Amniotic epithelial cell (primary cell): ENCODE results near the gene TRAPPC3L.
A peak's percentile ranks its signal among the peaks of the same experiment; 100 is the strongest.

Source experiments
- DNase-seq: peaks from one replicate; pipeline ENCODE4 v3.0.0-alpha.2; 2010; ENCODE audit warnings: low read depth

TRAPPC3L gene

GRCh38 chr6:116557893-116558292 lies 12.4 kb upstream of the TRAPPC3L start:
- peak; percentile 96 for DNase-seq

DNA sequence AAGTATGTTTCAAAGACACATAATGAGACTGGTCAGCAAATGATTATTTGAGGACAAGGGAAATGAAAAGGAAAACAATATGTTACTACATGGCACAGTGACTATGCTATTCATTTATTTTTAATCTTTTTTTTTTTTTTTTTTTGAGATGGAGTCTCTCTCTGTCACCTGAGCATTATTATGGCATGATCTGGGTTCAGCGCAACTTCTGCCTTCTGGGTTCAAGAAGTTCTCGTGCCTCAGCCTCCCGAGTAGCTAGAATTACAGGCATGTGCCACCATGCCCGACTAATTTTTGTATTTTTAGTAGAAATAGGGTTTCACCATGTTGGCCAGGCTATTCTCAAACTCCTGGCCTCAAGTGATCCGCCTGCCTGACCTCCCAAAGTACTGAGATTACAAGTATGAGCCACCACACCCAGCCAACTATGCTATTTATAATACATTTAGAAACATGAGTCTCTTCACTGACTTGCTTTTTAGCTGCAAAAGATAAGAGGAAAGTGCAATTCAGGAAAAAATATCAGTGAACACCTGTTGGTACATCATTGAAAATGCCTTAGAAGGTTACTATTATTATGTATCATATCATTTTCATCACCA lies 11.4 kb upstream of the TRAPPC3L start:
- no peak for DNase-seq

- DNase-seq, result peak; percentile 69
Observed at GRCh38 chr6:116556065-116556464, 10.6 kb upstream of the TRAPPC3L start.

DNA sequence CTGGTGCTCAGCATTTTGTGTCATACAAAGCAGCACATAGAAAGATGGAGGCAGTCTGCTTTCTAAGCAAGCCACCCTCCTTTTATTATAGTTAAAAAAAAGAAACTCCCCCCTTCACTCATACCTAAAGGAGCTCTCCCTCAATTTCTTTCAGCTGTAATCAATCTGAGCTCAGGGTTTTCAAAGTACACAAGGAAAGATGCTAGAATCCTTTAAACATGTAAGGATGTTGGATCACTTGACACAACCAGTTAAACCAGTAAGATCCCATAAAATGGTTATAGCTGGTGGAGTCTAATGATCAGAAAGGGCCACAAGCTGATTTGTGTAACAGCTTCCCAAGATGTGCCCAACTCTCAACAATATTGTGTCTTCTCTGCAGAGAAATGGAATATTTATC lies 8.0 kb upstream of the TRAPPC3L start, which contains the start of gene CALHM4:
TSS of gene CALHM4 (plus strand) at position 301 of the 400 bp plus-strand sequence. CDS start at position 344, 43 bp downstream.
- DNase-seq, result no peak

GRCh38 chr6:116550796-116551195 lies 5.3 kb upstream of the TRAPPC3L start:
- DNase-seq, result no peak

- DNase-seq, result no peak
Observed at GRCh38 chr6:116547358-116547757, 1.9 kb upstream of the TRAPPC3L start.

DNA sequence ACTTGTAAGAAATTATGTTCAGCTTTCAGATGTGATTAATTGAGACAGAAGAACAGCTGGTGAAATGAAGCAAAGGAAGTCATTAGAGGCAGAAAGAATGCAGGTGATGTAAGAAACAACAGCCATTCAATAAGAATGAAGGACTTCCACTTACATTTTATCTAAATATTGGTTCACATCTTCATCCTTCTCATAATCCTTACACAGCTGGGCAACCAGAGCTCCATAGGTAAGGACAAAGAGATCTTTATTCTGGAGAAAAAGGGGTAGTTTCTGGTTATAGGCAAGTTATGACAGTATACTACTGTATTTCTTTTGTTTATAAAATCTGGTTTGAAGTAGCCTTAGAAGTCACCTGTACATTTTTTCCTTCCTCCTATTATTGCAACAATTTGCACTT lies 2.3 kb downstream of the TRAPPC3L start:
- no peak for DNase-seq

GRCh38 chr6:116542426-116542825 lies 3.1 kb downstream of the TRAPPC3L start:
- DNase-seq, result no peak

GRCh38 chr6:116536216-116536621 lies 9.3 kb downstream of the TRAPPC3L start:
- peak; percentile 68 for DNase-seq

GRCh38 chr6:116535109-116535508 lies 10.4 kb downstream of the TRAPPC3L start:
- DNase-seq, result peak; percentile 10

DNA sequence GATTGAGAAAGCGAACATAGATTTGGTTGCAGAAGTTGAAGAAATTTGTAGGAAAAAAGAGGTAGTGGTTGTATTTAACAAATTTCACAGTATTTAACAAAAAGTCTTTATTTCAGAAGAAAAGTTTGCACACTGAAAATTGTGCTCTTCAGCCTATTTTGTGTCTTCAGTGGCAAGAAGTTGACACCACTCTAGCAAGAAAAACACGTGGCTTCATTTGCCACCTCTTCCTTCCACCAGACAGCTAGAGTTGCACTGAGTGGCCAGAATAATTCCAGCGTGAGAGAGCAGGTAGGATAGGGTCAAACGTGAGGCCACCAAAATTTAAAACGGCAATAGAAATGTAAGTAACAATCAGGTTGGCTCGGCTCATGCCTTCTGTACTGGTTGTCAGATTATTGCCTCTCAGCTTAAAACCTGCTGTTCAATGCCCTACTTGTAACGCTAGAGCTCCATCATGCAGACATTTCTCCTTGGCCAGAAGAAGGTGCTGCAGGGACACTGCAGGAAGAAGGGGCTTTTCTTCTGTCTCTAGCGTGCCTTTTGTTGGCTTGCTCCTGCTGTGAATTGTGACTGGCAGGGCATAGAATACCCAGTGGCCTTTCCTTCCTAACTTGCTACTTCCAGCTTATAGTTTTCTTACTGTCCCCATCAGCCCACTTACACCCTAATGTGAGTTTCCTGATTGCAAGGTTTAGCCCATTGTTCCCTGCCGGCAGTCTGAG lies 12.1 kb downstream of the TRAPPC3L start:
- no peak for DNase-seq

DNA sequence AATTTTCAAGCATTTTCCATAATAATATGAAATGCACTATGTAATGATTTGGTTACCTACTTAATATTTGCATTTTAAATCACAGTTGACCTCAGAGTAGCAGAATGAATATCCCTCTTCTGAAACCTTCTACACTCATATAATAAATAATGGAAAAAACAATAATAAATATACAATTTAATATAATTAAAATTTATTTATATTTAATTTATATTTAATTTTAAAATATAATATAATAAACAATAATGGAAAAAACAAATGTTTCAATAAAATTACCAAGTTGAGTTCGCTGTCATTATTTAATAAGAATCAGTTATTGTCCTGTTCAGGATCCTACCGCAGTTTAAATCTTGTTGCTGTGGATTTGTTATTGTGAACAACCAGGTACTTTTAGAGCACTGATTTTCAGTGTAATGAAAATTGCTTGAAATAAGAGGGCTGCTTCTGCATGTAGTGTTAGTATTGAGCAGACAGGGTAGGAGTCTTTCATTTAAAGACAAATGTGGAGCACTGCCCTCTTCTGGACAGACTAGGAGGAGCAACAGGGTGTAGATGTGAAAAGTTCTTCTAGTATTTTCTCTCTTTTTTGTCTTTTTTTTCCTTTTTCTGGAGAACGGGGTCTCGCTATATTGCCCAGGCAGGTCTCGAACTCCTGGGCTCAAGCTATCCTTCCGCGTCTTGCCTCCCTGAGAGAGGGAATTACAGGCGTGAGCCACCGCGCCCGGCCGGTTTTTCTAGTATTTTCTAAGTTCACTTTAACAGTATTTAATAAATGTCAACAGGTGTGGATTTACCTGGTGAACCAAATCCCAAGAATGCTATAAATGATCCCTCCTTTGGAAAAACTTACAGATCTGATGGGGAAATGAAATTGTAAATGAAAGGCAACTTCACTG lies 13.6 kb downstream of the TRAPPC3L start:
- peak; percentile 70 for DNase-seq

GRCh38 chr6:116530436-116530835 lies 15.0 kb downstream of the TRAPPC3L start:
- peak; percentile 18 for DNase-seq

DNA sequence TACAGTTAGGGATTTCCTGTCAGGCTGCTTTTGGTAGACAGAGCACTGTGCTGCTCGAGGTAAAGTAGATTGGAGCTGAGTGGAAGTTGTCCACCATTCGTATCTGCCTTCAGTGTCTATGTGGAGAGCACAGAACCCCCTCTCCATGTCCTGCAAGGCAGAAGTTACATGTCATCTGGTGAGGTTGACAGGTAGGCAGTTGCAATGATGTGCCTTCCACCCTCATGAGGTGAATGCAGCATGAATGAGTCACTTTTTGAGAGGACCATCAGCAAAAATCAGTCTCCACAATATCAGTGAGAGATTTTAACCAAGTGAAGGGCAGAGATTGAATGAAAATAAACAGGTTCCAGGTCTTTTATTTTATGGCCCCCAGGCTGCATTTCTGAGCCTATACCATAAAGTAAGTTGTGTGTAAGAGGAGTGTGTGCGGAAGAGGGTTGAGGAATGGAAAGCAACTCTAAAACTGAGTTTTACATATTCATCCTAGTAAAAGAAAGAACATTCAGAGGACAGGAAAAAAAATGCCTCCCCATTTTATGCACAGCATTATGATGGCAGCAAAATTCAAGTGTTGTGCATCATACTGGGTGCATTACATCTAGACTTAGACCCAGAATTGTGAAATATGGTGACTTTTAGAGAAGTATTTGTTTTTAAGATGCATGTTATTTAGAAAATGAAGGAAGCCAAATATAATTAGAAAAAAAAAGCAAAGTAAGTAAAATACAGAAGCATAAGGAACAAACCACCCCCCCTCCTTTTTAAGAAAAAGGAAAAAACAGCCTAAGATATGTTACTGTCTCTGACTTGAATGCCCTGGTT lies 15.8 kb downstream of the TRAPPC3L start:
- DNase-seq, result no peak

GRCh38 chr6:116528780-116529179 lies 16.7 kb downstream of the TRAPPC3L start:
- peak; percentile 57 for DNase-seq

DNA sequence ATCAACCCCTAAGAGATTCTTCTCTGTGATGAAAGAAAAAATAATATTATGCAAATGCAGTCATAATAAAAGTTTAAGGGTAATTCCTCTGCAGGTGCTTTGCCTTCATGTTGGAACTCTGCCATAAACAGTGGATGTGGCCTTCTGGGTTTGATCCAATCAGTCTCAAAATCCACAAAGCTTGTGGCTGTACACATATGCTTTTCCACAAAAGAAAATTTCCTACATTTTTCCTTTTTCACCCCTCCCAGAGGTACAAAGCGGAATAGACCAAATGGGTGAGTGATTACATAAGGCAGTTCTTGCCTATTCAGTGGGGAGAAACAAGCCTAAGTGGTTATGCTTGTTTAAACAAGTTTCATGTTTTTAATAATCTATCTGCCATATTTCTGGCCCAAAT lies 17.4 kb downstream of the TRAPPC3L start:
- DNase-seq, result no peak

GRCh38 chr6:116524236-116524635 lies 21.2 kb downstream of the TRAPPC3L start:
- DNase-seq, result no peak

DNA sequence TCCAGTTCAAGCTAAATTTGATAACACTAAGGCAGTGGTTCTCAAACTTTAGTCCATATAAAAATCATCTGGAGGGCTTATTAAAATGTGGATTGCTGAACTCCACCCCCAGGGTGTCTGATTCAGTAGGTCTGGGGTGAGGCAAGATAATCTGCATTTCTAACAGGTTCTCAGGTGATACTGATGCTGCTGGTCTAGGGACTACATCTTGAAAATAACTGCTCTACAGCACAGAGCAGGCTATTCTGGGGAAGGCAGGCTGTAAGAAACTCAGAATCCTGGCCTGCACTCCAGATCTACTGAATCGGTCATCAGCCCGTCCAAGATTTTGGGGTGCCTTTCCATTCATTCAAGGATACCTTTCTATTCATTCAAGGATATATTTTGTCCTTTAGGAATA lies 22.6 kb downstream of the TRAPPC3L start:
- DNase-seq, result no peak

DNA sequence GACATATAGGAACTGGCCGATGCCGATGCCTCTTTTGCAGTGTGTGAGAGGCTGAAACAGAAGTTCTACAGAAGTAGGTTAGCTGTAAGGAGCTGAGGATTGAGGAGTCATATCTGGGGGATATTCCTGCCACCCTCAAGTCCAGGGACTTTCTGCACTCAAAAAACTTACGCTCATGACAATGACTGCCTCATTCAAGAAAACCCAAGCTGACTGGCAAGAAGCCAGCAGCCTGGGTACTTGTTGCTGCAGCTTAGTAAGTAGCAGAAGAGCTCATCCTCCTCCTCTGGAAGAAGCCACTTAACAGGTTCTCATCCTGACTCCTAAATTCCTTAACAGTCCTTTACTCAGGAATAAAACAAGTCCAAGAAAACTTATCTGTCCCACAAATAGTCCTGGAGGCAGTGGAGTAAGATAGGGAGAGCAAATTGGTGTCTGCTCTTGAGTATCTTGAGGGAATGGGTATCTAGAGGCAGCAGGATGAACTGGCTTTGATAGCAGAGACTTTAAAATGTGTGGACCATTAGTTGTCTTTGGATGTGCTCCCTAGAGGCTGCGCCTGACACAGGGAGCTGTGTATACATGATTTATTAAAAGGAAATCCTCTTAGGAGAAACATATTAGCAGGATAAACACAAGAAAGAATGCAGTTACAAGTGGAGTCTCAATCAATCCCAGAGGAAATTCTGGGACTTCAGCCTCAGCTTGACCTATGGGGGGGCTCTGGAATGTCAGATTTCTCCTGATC lies 26.7 kb downstream of the TRAPPC3L start:
- DNase-seq, result no peak

DNA sequence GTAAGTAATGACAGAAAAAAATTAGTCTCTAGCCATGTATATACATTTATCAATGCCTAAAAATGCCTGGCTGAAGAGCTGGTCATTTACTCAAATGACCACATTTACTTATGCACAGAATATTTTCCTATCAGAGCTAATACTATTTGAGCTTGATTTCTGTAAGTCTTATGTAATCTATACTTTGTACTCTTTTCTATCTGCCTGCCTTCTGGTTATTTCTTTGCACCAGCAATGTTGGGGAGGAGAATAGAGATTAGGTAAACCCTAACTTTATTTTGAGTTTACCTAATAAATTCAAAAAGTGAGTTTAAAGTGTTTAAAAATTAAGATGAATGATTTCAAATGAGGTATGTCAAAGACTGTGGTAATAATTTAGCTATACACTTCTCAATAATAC lies 30.3 kb downstream of the TRAPPC3L start:
- no peak for DNase-seq

GRCh38 chr6:116514111-116514510 lies 31.4 kb downstream of the TRAPPC3L start:
- DNase-seq, result no peak
